WERI-Rb-1 (cell line): ENCODE data around the gene RAI1.
A peak's percentile ranks its signal among the peaks of the same experiment; 100 is the strongest.
"Not testable (repeated sequence)": the region's sequence is repeated elsewhere in the genome, so short reads cannot be mapped to it uniquely, and the experiment has no call there.

Experiments
- DNase-seq: peaks from one replicate; pipeline ENCODE4 v3.0.0-alpha.2; 2020
- H3K27ac ChIP-seq: fragments of 250-450 bp; sonication (Bioruptor Pico); 2 replicates; pipeline ENCODE4 v1.5.1; 2020; ENCODE audit warnings: mild to moderate bottlenecking, moderate library complexity
- H3K27me3 ChIP-seq: fragments of 250-450 bp; sonication (Bioruptor Pico); 2 replicates; pipeline ENCODE4 v1.5.1; 2021; ENCODE audit warnings: mild to moderate bottlenecking, low read depth, moderate library complexity; ENCODE audit not compliant: insufficient read depth, severe bottlenecking
- H3K36me3 ChIP-seq: fragments of 250-450 bp; sonication (Bioruptor Pico); 2 replicates; pipeline ENCODE4 v1.5.1; 2020; ENCODE audit warnings: mild to moderate bottlenecking, moderate library complexity
- H3K4me3 ChIP-seq: 2 replicates; pipeline ENCODE4 v1.5.1; 2011; ENCODE audit warnings: low read depth, mild to moderate bottlenecking, control low read depth, low read length
- H3K9me3 ChIP-seq: fragments of 250-450 bp; sonication (Bioruptor Pico); 2 replicates; pipeline ENCODE4 v1.5.1; 2021; ENCODE audit warnings: mild to moderate bottlenecking, moderate library complexity; ENCODE audit not compliant: severe bottlenecking
- TF ChIP-seq, protein P1 (sequence below): IDR thresholded peaks from 2 replicates; pipeline ENCODE4 v1.5.1; 2011; ENCODE audit warnings: low read depth, mild to moderate bottlenecking, control low read depth, inconsistent platforms, low read length

RAI1 gene

DNA sequence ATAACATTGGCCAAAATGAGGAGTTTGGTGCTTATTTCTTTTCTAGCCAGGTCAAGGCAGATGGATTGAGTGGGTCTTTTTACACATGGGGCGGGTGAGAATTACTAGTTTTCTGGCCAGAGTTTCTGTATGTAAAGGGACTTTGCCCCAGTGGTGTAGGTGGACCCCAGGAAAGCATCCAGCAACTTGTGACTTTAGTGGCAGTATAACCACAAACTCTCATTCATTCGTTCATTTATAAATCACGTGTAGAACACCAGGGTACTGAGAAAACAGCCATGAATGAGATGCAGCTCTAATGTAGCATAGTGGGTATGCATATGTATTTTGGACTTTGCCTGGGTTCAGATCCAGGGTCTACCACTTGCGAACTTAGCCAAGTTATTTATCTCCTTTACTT, 8.1 kb downstream of the RAI1 start:
- Histone ChIP-seq H3K27me3 (no peaks in the 10 kb centered on the region), H3K27ac (no peak overlapping the region)

DNA sequence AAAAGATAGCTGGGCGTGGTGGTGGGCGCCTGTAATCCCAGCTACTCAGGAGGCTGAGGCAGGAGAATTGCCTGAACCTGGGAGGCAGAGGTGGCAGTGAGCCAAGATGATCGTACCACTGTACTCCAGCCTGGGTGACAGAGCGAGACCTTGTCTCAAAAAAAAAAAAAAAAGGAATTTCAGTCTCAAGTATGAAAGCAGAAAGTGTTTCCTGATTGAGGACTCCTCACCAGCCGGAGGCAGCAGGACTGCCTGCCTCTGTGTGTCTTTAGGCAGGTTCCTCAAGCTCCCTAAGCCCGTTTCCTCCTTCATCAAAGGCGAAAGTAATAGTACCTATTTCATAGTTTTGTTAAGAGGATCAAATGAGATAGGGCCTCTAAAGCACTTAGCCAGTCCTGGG, 9.0 kb downstream of the RAI1 start:
- Histone ChIP-seq H3K36me3 (peaks cover 17% of the 10 kb centered on the region), H3K27ac (peak overlapping the region; percentile 13)
- not testable (repeated sequence) for H3K27me3 ChIP-seq, H3K4me3 ChIP-seq, DNase-seq, H3K9me3 ChIP-seq

More for the DNA sequence above, 8.1 kb downstream of the RAI1 start:
- DNase-seq = no peak
- Histone ChIP-seq H3K36me3 (peaks cover 20% of the 10 kb centered on the region), H3K4me3 (no peak overlapping the region), H3K9me3 (no peaks in the 10 kb centered on the region)
- TF ChIP-seq, protein P1, sequence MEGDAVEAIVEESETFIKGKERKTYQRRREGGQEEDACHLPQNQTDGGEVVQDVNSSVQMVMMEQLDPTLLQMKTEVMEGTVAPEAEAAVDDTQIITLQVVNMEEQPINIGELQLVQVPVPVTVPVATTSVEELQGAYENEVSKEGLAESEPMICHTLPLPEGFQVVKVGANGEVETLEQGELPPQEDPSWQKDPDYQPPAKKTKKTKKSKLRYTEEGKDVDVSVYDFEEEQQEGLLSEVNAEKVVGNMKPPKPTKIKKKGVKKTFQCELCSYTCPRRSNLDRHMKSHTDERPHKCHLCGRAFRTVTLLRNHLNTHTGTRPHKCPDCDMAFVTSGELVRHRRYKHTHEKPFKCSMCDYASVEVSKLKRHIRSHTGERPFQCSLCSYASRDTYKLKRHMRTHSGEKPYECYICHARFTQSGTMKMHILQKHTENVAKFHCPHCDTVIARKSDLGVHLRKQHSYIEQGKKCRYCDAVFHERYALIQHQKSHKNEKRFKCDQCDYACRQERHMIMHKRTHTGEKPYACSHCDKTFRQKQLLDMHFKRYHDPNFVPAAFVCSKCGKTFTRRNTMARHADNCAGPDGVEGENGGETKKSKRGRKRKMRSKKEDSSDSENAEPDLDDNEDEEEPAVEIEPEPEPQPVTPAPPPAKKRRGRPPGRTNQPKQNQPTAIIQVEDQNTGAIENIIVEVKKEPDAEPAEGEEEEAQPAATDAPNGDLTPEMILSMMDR = no peak

DNA sequence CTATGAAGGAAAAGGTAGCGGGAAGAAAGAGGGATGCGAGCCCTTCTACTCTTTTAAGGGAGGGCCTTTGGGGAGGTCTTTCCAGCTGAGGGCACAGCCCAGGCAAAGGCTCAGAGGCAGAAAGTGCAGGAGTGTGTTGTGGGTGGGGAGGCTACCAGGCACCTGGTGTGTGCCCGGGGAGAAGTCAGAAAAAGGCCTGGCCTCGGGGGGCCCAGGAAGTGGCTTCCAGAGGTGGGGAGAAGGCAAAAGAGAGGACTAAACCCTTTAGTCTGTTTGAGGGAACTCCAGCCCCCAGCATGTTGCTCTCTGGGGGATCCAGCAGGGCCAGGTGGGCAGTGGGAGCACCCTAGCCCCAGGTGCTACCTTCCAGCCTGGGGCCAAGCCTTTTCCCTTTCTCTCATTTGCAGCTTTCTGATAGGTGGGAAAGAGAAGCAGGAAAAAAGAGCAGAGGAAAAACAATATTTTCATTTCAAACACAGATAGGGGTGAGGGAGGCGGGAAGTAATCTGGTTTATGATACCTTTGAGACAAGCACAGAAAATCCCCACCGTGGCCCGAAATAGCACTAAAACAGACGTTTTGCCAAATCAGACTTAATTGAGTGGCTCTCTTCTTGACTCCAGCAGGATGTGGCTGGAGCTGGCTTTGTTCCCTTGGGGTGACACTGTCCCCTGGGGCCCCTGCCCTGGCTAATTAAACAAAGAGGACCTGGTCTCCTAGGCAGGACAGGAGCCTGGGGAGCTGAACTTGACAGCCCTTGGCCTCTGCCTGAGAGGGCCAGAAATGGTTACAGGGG, 10.4 kb downstream of the RAI1 start:
- peaks cover 10% of the 10 kb centered on the region for H3K36me3 ChIP-seq
- no peaks in the 10 kb centered on the region for H3K27me3 ChIP-seq
- peak overlapping the region; percentile 71 for H3K27ac ChIP-seq
- no peaks in the 10 kb centered on the region for H3K9me3 ChIP-seq
- no peak overlapping the region for H3K4me3 ChIP-seq
- no peak for DNase-seq
- TF ChIP-seq, protein P1 = no peak

DNA sequence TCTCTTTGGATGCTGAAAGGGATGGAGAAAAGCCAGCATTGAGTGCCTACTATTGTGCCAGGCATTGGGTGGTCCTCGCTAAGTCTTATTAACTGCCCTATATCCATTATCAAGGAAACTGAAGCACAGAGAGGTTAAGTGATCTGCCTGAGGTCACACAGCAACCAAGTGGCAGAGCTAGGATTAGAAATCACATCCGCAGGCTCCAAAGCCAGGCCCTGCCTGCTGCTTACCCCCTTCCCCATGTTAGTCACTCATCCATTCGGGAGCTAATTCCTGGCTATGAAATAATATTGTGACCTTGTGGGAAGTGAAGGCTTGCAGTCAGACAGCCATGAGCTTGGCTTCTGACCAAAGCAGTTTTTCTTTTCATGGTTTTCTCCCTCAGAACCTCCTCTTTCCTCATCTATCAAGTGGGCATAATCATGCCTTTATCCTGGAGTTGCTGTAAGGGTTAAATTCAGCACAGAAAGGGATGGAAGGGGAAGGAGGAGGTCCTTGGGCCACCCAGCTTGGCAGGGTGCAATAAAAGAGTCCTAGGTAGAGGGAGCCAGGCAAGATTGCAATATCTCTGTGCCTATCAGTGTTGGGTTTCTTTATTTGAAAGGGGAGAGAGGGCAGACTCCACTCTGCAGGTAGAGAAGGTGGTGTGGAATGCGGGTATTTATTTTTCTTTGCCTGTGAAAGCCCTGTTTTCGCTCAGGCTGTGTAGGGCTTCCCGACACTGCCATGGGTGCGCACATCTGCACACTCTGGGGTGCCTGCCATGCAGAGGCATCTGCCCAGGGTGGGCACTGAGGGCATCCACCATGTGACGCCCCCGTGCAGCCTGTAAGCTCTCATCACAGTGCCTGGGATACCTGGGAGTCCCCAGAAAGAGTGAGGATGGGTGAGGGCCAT, 11.3 kb downstream of the RAI1 start:
- Histone ChIP-seq H3K27me3 (no peaks in the 10 kb centered on the region), H3K36me3 (peaks cover 10% of the 10 kb centered on the region), H3K9me3 (no peaks in the 10 kb centered on the region), H3K4me3 (no peak overlapping the region), H3K27ac (peak overlapping the region; percentile 92)
- TF ChIP-seq, protein P1 = no peak
- no peak for DNase-seq

DNA sequence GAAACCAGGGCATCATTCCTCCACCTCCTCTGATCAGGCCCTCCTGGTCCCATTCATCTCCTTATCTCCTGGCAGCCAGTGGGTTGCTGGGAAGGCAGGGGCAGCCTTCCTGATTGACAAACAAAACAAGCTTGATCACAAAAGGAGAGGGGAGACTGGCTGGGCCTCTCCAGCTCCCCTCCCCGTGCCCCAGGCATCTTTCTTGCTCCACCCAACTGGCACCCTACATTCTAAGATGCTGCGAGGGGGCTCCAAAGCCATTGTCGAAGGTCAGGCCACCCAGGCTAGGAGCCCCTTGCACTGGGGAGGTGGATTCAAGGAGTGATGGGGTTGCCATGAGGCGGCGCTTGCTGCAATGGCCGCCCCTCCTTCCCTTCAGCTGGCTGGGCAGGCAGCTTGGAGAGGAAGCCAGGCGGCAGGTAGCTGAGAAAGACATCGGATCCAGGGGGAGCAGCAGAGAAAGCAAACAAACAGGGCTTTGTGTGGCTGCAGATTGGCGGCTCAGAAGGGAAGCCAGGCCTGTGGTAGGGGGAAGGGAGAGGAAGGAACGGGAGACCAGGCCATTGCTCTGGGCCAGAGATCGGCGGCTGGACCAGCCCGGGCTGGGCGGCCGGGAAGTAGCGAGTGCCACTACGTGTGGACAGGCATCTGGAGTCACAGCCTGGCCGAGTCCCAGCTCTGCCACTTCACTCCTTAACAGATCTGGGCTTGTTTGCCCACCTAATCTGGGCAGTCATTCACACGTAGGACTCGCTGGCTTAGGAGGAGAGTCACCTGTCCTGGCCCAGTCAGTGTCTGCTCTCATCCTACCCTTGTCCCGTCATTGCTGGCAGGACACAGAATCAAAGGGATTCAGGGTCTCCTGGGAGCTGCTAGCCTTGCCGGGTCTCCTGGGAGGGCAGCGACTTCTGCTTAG, 12.3 kb downstream of the RAI1 start:
- peak; percentile 53 for DNase-seq
- Histone ChIP-seq H3K27me3 (no peaks in the 10 kb centered on the region), H3K4me3 (peak overlapping the region; percentile 45), H3K9me3 (no peaks in the 10 kb centered on the region), H3K36me3 (peaks cover 6% of the 10 kb centered on the region; the same call in 1 of the 2 replicates), H3K27ac (peak overlapping the region; percentile 92)
- TF ChIP-seq, protein P1 = no peak
